Dedifferentiated amniotic fluid mesenchymal stem cell (primary cell): ENCODE results near the gene C11orf65.
A peak's percentile ranks its signal among the peaks of the same experiment; 100 is the strongest.

ENCODE experiments used
- DNase-seq: peaks from one replicate; pipeline ENCODE4 v3.0.0-alpha.2; 2016; ENCODE audit errors: extremely low spot score

The C11orf65 gene

GRCh38 chr11:108467091-108467823, at the start of gene C11orf65:
C11orf65 (minus strand) TSS chr11:108467529; CDS start chr11:108461559, 5,970 bp downstream.
- peak; percentile 98 for DNase-seq

GRCh38 chr11:108516125-108516524, 48.8 kb upstream of the C11orf65 start:
- DNase-seq = no peak

GRCh38 chr11:108512708-108513107, 45.4 kb upstream of the C11orf65 start:
- DNase-seq = no peak

- no peak for DNase-seq
Measured at GRCh38 chr11:108511851-108512474, 44.6 kb upstream of the C11orf65 start.

GRCh38 chr11:108508653-108509593, 41.6 kb upstream of the C11orf65 start:
- DNase-seq = no peak

GRCh38 chr11:108501396-108501795, 34.1 kb upstream of the C11orf65 start:
- DNase-seq = no peak

GRCh38 chr11:108500721-108501120, 33.4 kb upstream of the C11orf65 start:
- no peak for DNase-seq

GRCh38 chr11:108500169-108500568, 32.8 kb upstream of the C11orf65 start:
- no peak for DNase-seq

GRCh38 chr11:108498816-108499408, 31.6 kb upstream of the C11orf65 start:
- no peak for DNase-seq

- peak; percentile 17 for DNase-seq
Measured at GRCh38 chr11:108498046-108498815, 30.9 kb upstream of the C11orf65 start, which contains the start of gene POGLUT3. POGLUT3 (minus strand) TSS chr11:108498384; CDS start chr11:108498366, 18 bp downstream.

- DNase-seq = peak; percentile 98
Measured at GRCh38 chr11:108497317-108498045, 30.2 kb upstream of the C11orf65 start.

GRCh38 chr11:108496643-108497256, 29.4 kb upstream of the C11orf65 start:
- peak; percentile 21 for DNase-seq

GRCh38 chr11:108495326-108495725, 28.0 kb upstream of the C11orf65 start:
- DNase-seq = no peak

GRCh38 chr11:108494182-108494581, 26.9 kb upstream of the C11orf65 start:
- no peak for DNase-seq

- DNase-seq = no peak
Measured at GRCh38 chr11:108491936-108492335, 24.6 kb upstream of the C11orf65 start.

- no peak for DNase-seq
Measured at GRCh38 chr11:108486828-108487227, 19.5 kb upstream of the C11orf65 start.

GRCh38 chr11:108486331-108486730, 19.0 kb upstream of the C11orf65 start:
- DNase-seq = no peak

GRCh38 chr11:108483163-108483562, 15.8 kb upstream of the C11orf65 start:
- DNase-seq = no peak

GRCh38 chr11:108474664-108475463, 7.5 kb upstream of the C11orf65 start:
- no peak for DNase-seq
